IMR-90 (cell line): ENCODE data around the gene TRNAU1AP.

Source experiments
- BHLHE40 ChIP-seq: fragments of 150-350 bp; IDR thresholded peaks from 2 replicates; pipeline ENCODE4 v1.6.1; 2016; ENCODE audit warnings: mild to moderate bottlenecking, low read depth, low read length
- CEBPB ChIP-seq: IDR thresholded peaks from 2 replicates; pipeline ENCODE4 v1.6.1; 2012; ENCODE audit warnings: low read depth, low read length, improper control_type of control experiment
- CTCF ChIP-seq: conservative IDR thresholded peaks from 2 replicates; pipeline ENCODE4 v1.5.1; 2012; ENCODE audit warnings: mild to moderate bottlenecking, low read depth, low read length, improper control_type of control experiment
- ELK1 ChIP-seq: fragments of 150-350 bp; IDR thresholded peaks from 2 replicates; pipeline ENCODE4 v1.6.1; 2016; ENCODE audit warnings: low read depth, mild to moderate bottlenecking, low read length, moderate library complexity, borderline replicate concordance
- FOS ChIP-seq: fragments of 150-350 bp; IDR thresholded peaks from 2 replicates; pipeline ENCODE4 v1.6.1; 2016; ENCODE audit warnings: low read depth, low read length
- MAZ ChIP-seq: IDR thresholded peaks from 2 replicates; pipeline ENCODE4 v1.6.1; 2012; ENCODE audit warnings: low read depth, mild to moderate bottlenecking, low read length, improper control_type of control experiment, moderate library complexity, borderline replicate concordance
- MXI1 ChIP-seq: IDR thresholded peaks from 2 replicates; pipeline ENCODE4 v1.6.1; 2012; ENCODE audit warnings: low read depth, mild to moderate bottlenecking, low read length, moderate library complexity, borderline replicate concordance
- POLR2A ChIP-seq: IDR thresholded peaks from 2 replicates; pipeline ENCODE4 v1.6.1; 2012; ENCODE audit warnings: mild to moderate bottlenecking, low read depth, low read length
- RAD21 ChIP-seq: IDR thresholded peaks from 2 replicates; pipeline ENCODE4 v1.6.1; 2012; ENCODE audit warnings: low read length, improper control_type of control experiment
- RFX5 ChIP-seq: IDR thresholded peaks from 2 replicates; pipeline ENCODE4 v1.8.0; 2012; ENCODE audit warnings: low read depth, mild to moderate bottlenecking, low read length, moderate library complexity
- SMC3 ChIP-seq: fragments of 150-350 bp; IDR thresholded peaks from 2 replicates; pipeline ENCODE4 v1.6.1; 2016; ENCODE audit warnings: low read depth, mild to moderate bottlenecking, antibody characterized with exemption, low read length, moderate library complexity

GRCh38 chr1:28580722-28581530, 28.0 kb downstream of the TRNAU1AP start:
- TF ChIP-seq POLR2A (no peak), CTCF (no peak; the same call in 1 of the 2 replicates), RFX5 (no peak), ELK1 (no peak), SMC3 (no peak), RAD21 (no peak), BHLHE40 (no peak), FOS (no peak), MAZ (no peak), MXI1 (no peak), CEBPB (no peak)
